H1 (cell line): ENCODE data around the gene ZNF814. TPM values are rescaled to one million over a fixed set of nuclear protein-coding genes. Genes with fewer than 3 reads are reported as not detected.

Experiments
- CTCF ChIA-PET: fragments of 300-600 bp; sonication (Branson Sonifier 250); formaldehyde crosslinking; loops from one replicate; lab custom pipeline; 2021; ENCODE audit not compliant: partially characterized antibody; lab: Charles Lee
- POLR2A ChIA-PET: fragments of 300-600 bp; sonication (Branson Sonifier 250); formaldehyde crosslinking; loops from one replicate; lab custom pipeline; 2021; ENCODE audit warnings: inconsistent platforms; ENCODE audit not compliant: partially characterized antibody; lab: Charles Lee
- DNase-seq, 2 experiments: peaks; one replicate each; pipeline versions ENCODE4 v3.0.0 to v3.0.0-alpha.2; 2010 to 2022; ENCODE audit warnings: low spot score in 2 of 2, low read depth in 1 of 2, mixed read lengths in 1 of 2
- FAIRE-seq: peaks from 2 replicates; lab custom pipeline; 2011; peaks lifted over from hg19 to GRCh38; lab: Jason Lieb, UNC
- H2AFZ ChIP-seq: 2 replicates; pipeline ENCODE4 v1.8.1; 2012; ENCODE audit warnings: low read length, inconsistent platforms
- H2AK5ac ChIP-seq: 2 replicates; pipeline ENCODE4 v1.6.1; 2013; ENCODE audit warnings: low read depth, low read length
- H2BK120ac ChIP-seq: replicated peaks from 2 replicates; pipeline ENCODE3; 2013; ENCODE audit warnings: low read depth, low read length, inconsistent platforms
- H2BK12ac ChIP-seq: 2 replicates; pipeline ENCODE4 v1.6.1; 2013; ENCODE audit warnings: low read depth, low read length
- H2BK15ac ChIP-seq: 2 replicates; pipeline ENCODE4 v1.6.1; 2013; ENCODE audit warnings: low read length
- H2BK20ac ChIP-seq: 2 replicates; pipeline ENCODE4 v1.6.1; 2013; ENCODE audit warnings: low read length
- H2BK5ac ChIP-seq: 2 replicates; pipeline ENCODE4 v1.6.1; 2013; ENCODE audit warnings: low read depth, low read length
- H3K14ac ChIP-seq: 2 replicates; pipeline ENCODE4 v1.6.1; 2013; ENCODE audit warnings: inconsistent platforms; ENCODE audit not compliant: insufficient read length
- H3K18ac ChIP-seq: 2 replicates; pipeline ENCODE4 v1.6.1; 2013; ENCODE audit warnings: low read length; ENCODE audit errors: extremely low read depth
- H3K23ac ChIP-seq: 2 replicates; pipeline ENCODE4 v1.6.1; 2013; ENCODE audit warnings: inconsistent platforms; ENCODE audit not compliant: insufficient read length
- H3K23me2 ChIP-seq: 2 replicates; pipeline ENCODE4 v1.6.1; 2013; ENCODE audit warnings: low read depth, low read length
- H3K27ac ChIP-seq: 2 replicates; pipeline ENCODE4 v1.6.1; 2011; ENCODE audit warnings: low read depth, low read length, inconsistent platforms
- H3K27me3 ChIP-seq, 4 experiments: replicated peaks in 1 of 4; 1 replicate in 1 of 4; 2 replicates in 3 of 4; pipeline versions ENCODE4 v1.6.1 to v1.8.1; 2011 to 2013; ENCODE audit warnings: low read length in 3 of 4, mild to moderate bottlenecking in 3 of 4, inconsistent platforms in 2 of 4, mixed read lengths in 2 of 4, moderate library complexity in 1 of 4; ENCODE audit not compliant: control insufficient read depth in 3 of 4, insufficient read depth in 3 of 4; ENCODE audit errors: extremely low read depth in 1 of 4
- H3K36me3 ChIP-seq, 4 experiments: 2 replicates each; pipeline versions ENCODE4 v1.6.1 to v1.8.1; 2011 to 2013; ENCODE audit warnings: mild to moderate bottlenecking in 4 of 4, low read length in 3 of 4, moderate library complexity in 2 of 4, control low read depth in 1 of 4, inconsistent platforms in 1 of 4; ENCODE audit not compliant: insufficient read depth in 4 of 4, control insufficient read depth in 2 of 4
- H3K4ac ChIP-seq: replicated peaks from 2 replicates; pipeline ENCODE3; 2013; ENCODE audit warnings: low read length, low read depth, mixed read lengths, inconsistent platforms; ENCODE audit not compliant: insufficient read length
- H3K4me1 ChIP-seq, 4 experiments: replicated peaks in 1 of 4; 1 replicate in 1 of 4; 2 replicates in 3 of 4; pipeline versions ENCODE4 v1.6.1 to v1.8.1; 2011 to 2013; ENCODE audit warnings: low read length in 3 of 4, inconsistent platforms in 2 of 4, mixed read lengths in 1 of 4; ENCODE audit not compliant: insufficient read depth in 4 of 4, control insufficient read depth in 3 of 4
- H3K4me2 ChIP-seq, 2 experiments: 2 replicates each; pipeline versions ENCODE4 v1.6.1 to v1.8.1; 2011 to 2013; ENCODE audit warnings: low read depth in 2 of 2, low read length in 2 of 2, control low read depth in 1 of 2, inconsistent platforms in 1 of 2, mild to moderate bottlenecking in 1 of 2; ENCODE audit not compliant: insufficient read depth in 1 of 2
- H3K4me3 ChIP-seq, 4 experiments: fragments of 200-600, 300-600 bp in 1 of 4; sonication (generic), shearing (Covaris generic), sonication (Bioruptor Twin) in 1 of 4; 2 replicates each; pipeline versions ENCODE4 v1.5.1 to v1.8.1; 2011 to 2016; ENCODE audit warnings: low read length in 4 of 4, low read depth in 3 of 4, control low read depth in 2 of 4, inconsistent platforms in 2 of 4, mild to moderate bottlenecking in 2 of 4, mixed read lengths in 1 of 4, moderate library complexity in 1 of 4; ENCODE audit not compliant: insufficient read depth in 2 of 4; ENCODE audit errors: extremely low read depth in 1 of 4
- H3K56ac ChIP-seq: replicated peaks from 2 replicates; pipeline ENCODE3; 2013; ENCODE audit warnings: low read depth, mild to moderate bottlenecking, mixed read lengths, low read length, inconsistent platforms; ENCODE audit not compliant: insufficient read length
- H3K79me1 ChIP-seq: 2 replicates; pipeline ENCODE4 v1.6.1; 2013; ENCODE audit warnings: low read depth, low read length, control low read depth
- H3K79me2 ChIP-seq, 2 experiments: 2 replicates each; pipeline versions ENCODE4 v1.6.1 to v1.8.1; 2012 to 2013; ENCODE audit warnings: low read length in 2 of 2, mild to moderate bottlenecking in 2 of 2, inconsistent platforms in 1 of 2; ENCODE audit not compliant: insufficient read depth in 2 of 2, control insufficient read depth in 1 of 2
- H3K9ac ChIP-seq, 4 experiments: replicated peaks in 1 of 4; 1 replicate in 1 of 4; 2 replicates in 3 of 4; pipeline versions ENCODE4 v1.6.1 to v1.8.1; 2011 to 2013; ENCODE audit warnings: low read depth in 3 of 4, low read length in 3 of 4, control low read depth in 2 of 4, mild to moderate bottlenecking in 2 of 4, moderate library complexity in 2 of 4, inconsistent platforms in 1 of 4; ENCODE audit errors: extremely low read depth in 1 of 4
- H3K9me3 ChIP-seq, 2 experiments: 2 replicates each; pipeline versions ENCODE4 v1.6.1 to v1.8.1; 2012 to 2013; ENCODE audit warnings: mild to moderate bottlenecking in 2 of 2, moderate library complexity in 2 of 2, control low read depth in 1 of 2, inconsistent platforms in 1 of 2, low read depth in 1 of 2, low read length in 1 of 2, mixed read lengths in 1 of 2; ENCODE audit not compliant: insufficient read depth in 2 of 2
- H4K20me1 ChIP-seq, 2 experiments: replicated peaks in 1 of 2; 2 replicates each; pipeline versions ENCODE3 to v1.8.1; 2011 to 2013; ENCODE audit warnings: inconsistent platforms in 2 of 2, low read length in 2 of 2, mild to moderate bottlenecking in 1 of 2; ENCODE audit not compliant: insufficient read depth in 2 of 2, control insufficient read depth in 1 of 2
- H4K5ac ChIP-seq: 2 replicates; pipeline ENCODE4 v1.6.1; 2013; ENCODE audit warnings: low read length, low read depth, mixed read lengths, inconsistent platforms; ENCODE audit not compliant: insufficient read length
- H4K8ac ChIP-seq: 2 replicates; pipeline ENCODE4 v1.8.0; 2013; ENCODE audit warnings: mild to moderate bottlenecking, moderate library complexity, low read length, inconsistent platforms; ENCODE audit not compliant: insufficient read depth; ENCODE audit errors: extremely low read depth
- H4K91ac ChIP-seq: replicated peaks from 2 replicates; pipeline ENCODE3; 2013; ENCODE audit warnings: low read length, mixed read lengths, inconsistent platforms; ENCODE audit not compliant: insufficient read length
- ASH2L ChIP-seq: fragments of 200-600, 300-600 bp; sonication (generic); IDR thresholded peaks from one replicate; pipeline ENCODE4 v1.7.1; 2017; ENCODE audit warnings: low read length
- CEBPB ChIP-seq: IDR thresholded peaks from 2 replicates; pipeline ENCODE4 v1.6.1; 2012; ENCODE audit warnings: low read depth, low read length
- CTBP2 ChIP-seq: IDR thresholded peaks from 2 replicates; pipeline ENCODE4 v1.7.0; 2011; ENCODE audit warnings: borderline replicate concordance, mild to moderate bottlenecking, moderate library complexity, mixed read lengths, low read length; ENCODE audit not compliant: insufficient read depth, insufficient read length
- HDAC2 ChIP-seq, 2 experiments: fragments of 300-600 bp in 1 of 2; sonication (generic) in 1 of 2; IDR thresholded peaks; 2 replicates each; pipeline ENCODE4 v1.6.1; 2011 to 2012; ENCODE audit warnings: low read depth in 2 of 2, low read length in 2 of 2, mild to moderate bottlenecking in 2 of 2, moderate library complexity in 2 of 2, borderline replicate concordance in 1 of 2, inconsistent platforms in 1 of 2
- HDAC6 ChIP-seq: IDR thresholded peaks from one replicate; pipeline ENCODE4 v1.7.1; 2012; ENCODE audit warnings: low read depth, mild to moderate bottlenecking, inconsistent platforms, low read length, moderate library complexity
- JUN ChIP-seq: IDR thresholded peaks from 2 replicates; pipeline ENCODE4 v1.6.1; 2011; ENCODE audit warnings: low read depth, mild to moderate bottlenecking, improper control_type of control experiment, low read length
- MAX ChIP-seq: IDR thresholded peaks from 2 replicates; pipeline ENCODE4 v1.6.1; 2012; ENCODE audit warnings: inconsistent platforms
- NRF1 ChIP-seq: IDR thresholded peaks from 2 replicates; pipeline ENCODE4 v1.6.1; 2011; ENCODE audit warnings: mild to moderate bottlenecking, low read depth, low read length, improper control_type of control experiment
- PHF8 ChIP-seq: fragments of 200-600 bp; sonication (generic); conservative IDR thresholded peaks from 2 replicates; pipeline ENCODE4 v1.7.1; 2012; ENCODE audit warnings: low read depth, mild to moderate bottlenecking, inconsistent platforms, low read length, moderate library complexity
- RBBP5 ChIP-seq: IDR thresholded peaks from 2 replicates; pipeline ENCODE4 v1.7.1; 2012; ENCODE audit warnings: low read depth, mild to moderate bottlenecking, inconsistent platforms, low read length, moderate library complexity, borderline replicate concordance
- WGBS, 2 experiments: shearing (Covaris generic) in 1 of 2; methylation state at CpG; one replicate each; pipeline versions ENCODE4 v1.1.6 to v1.1.7; 2013 to 2015; ENCODE audit warnings: low lambda C conversion rate in 2 of 2, mixed read lengths in 2 of 2, inconsistent platforms in 1 of 2, low coverage in 1 of 2, missing lambda C conversion rate in 1 of 2; ENCODE audit not compliant: insufficient replicate concordance in 2 of 2, insufficient coverage in 1 of 2, insufficient read length in 1 of 2; ENCODE audit errors: extremely low coverage in 1 of 2, missing lambda C conversion rate in 1 of 2; 5-methylcytosine and 5-hydroxymethylcytosine counted together
- polyA plus RNA-seq, 7 experiments: library from polyadenylated mRNA; depleted of rRNA in 3 of 7; stranded (reverse) in 5 of 7; unstranded in 2 of 7; fragments of >200 nt in 5 of 7; fragments of 200-250 nt in 2 of 7; gene quantifications; 1 replicate in 5 of 7; 2 replicates in 1 of 7; 4 replicates in 1 of 7; pipeline versions ENCODE4 v1.2.1 to v1.2.3, GENCODE V29; 2011 to 2013; ENCODE audit warnings: missing spikeins in 2 of 7, mixed read lengths in 2 of 7
- total RNA-seq: library from RNA; stranded (reverse); fragmentation: NEBNext Ultra II Directional; extraction: Animal tissue kit (Norgen Biotek cat#: 25700); gene quantifications from 2 replicates; pipeline ENCODE4 v1.2.1, GENCODE V29; 2021

The ZNF814 gene
- total and polyA plus RNA-seq, 2 of the 8 experiments (the other 6 are each of a cell fraction or from before 2014, with no cell fraction given), result 90.9 to 99.6 TPM

GRCh38 chr19:57934820-57935665 lies 46.2 kb upstream of the ZNF814 start, which contains the start of gene ZNF418:
ZNF418 (minus strand) TSS chr19:57935402; CDS start chr19:57933822, 1,580 bp downstream.
- H4K91ac ChIP-seq, result no peak within 1 kb of the TSS
- peak within 1 kb of the TSS; percentile 58; the same call in 1 of the 2 replicates for H2AFZ ChIP-seq
- H4K8ac ChIP-seq, result peak within 1 kb of the TSS; percentile 99
- peak within 1 kb of the TSS; percentile 59 for H4K5ac ChIP-seq
- H3K4me2 ChIP-seq, result peak within 1 kb of the TSS; percentile 95 to 98
- H3K36me3 ChIP-seq, result peaks cover 8 to 32% (median 19%) of the 10 kb centered on the region in 4 experiments; a peak in 7 of 8 replicates
- H3K79me2 ChIP-seq, result peaks cover 6 to 39% of the 10 kb centered on the region in 2 experiments
- no peak within 1 kb of the TSS for H3K23ac ChIP-seq
- DNase-seq, result peak; percentile 60 to 72
- no peak within 1 kb of the TSS for H2BK120ac ChIP-seq
- H3K4ac ChIP-seq, result no peak within 1 kb of the TSS
- H4K20me1 ChIP-seq, result no peaks in the 10 kb centered on the region
- H2BK20ac ChIP-seq, result no peak within 1 kb of the TSS
- peak within 1 kb of the TSS; percentile 84 for H3K56ac ChIP-seq
- peak within 1 kb of the TSS; percentile 94 for H3K27ac ChIP-seq
- ChIA-PET POLR2A (interaction anchor here (0.7 to 4.4 kb wide), 32 partner anchors 9 to 268 kb away, joined by 3 to 35 read pairs (median 4); partner anchors contain the start of genes ZNF135, ZNF256, ZNF274 and ZNF329), CTCF (interaction anchor here (1.8 kb wide), 1 partner anchor 18 kb away, joined by 5 read pairs; the partner anchor contains the start of gene ZNF417)
- H3K4me1 ChIP-seq, result peaks cover 0 to 6% (median 3%) of the 10 kb centered on the region in 4 experiments; a peak in 4 of 7 replicates
- peak within 1 kb of the TSS; percentile 93 for H2BK5ac ChIP-seq
- H3K79me1 ChIP-seq, result peaks cover 10% of the 10 kb centered on the region
- WGBS, 2 experiments, result 3% methylated on average over 54 of the region's 54 CpGs; no CpG with 5 or more reads in 1 of the 2 experiments
- no peak within 1 kb of the TSS for H2AK5ac ChIP-seq
- peaks cover 5% of the 10 kb centered on the region for H3K23me2 ChIP-seq
- peaks cover 3 to 7% of the 10 kb centered on the region in 2 experiments for H3K9me3 ChIP-seq
- H3K27me3 ChIP-seq, result no peaks in the 10 kb centered on the region
- peak within 1 kb of the TSS; percentile 8 for H3K14ac ChIP-seq
- peak; percentile 97 for FAIRE-seq
- 0 out of 2 replicates have a peak within 1 kb of the TSS, but pooled peaks have one; percentile 46 for H2BK15ac ChIP-seq
- peak within 1 kb of the TSS; percentile 52; the same call in 1 of the 2 replicates for H3K18ac ChIP-seq
- peak within 1 kb of the TSS; percentile 85 to 95 (median 94) for H3K4me3 ChIP-seq
- peak within 1 kb of the TSS; percentile 18; the same call in 1 of the 2 replicates for H2BK12ac ChIP-seq
- peak within 1 kb of the TSS; percentile 95 to 99 (median 98) for H3K9ac ChIP-seq
- TF ChIP-seq RBBP5 (no peak; the same call in 1 of the 2 replicates), PHF8 (peak; percentile 90), CTBP2 (no peak), JUN (no peak), CEBPB (no peak), HDAC6 (no peak), NRF1 (no peak), MAX (peak; percentile 22; the same call in 1 of the 2 replicates), ASH2L (peak; percentile 84), HDAC2 (IDR thresholded peaks at IDR 0.05; ENCODE audit: borderline replicate concordance in 1 of 2, low read depth in 2 of 2, low read length in 2 of 2) (no peak)
